GM04504 (cell line): ENCODE measurements around the gene TTBK2.
A peak's percentile ranks its signal among the peaks of the same experiment; 100 is the strongest.
"Not testable (repeated sequence)": the region's sequence is repeated elsewhere in the genome, so short reads cannot be mapped to it uniquely, and the experiment has no call there.

Source experiments
- DNase-seq: peaks from one replicate; pipeline ENCODE4 v3.0.0-alpha.2; 2012; ENCODE audit warnings: low read depth

Gene TTBK2

GRCh38 chr15:42908538-42908937 lies 12.0 kb downstream of the TTBK2 start:
- DNase-seq, result no peak

GRCh38 chr15:42903388-42904324 lies 16.9 kb downstream of the TTBK2 start:
- no peak for DNase-seq

DNA sequence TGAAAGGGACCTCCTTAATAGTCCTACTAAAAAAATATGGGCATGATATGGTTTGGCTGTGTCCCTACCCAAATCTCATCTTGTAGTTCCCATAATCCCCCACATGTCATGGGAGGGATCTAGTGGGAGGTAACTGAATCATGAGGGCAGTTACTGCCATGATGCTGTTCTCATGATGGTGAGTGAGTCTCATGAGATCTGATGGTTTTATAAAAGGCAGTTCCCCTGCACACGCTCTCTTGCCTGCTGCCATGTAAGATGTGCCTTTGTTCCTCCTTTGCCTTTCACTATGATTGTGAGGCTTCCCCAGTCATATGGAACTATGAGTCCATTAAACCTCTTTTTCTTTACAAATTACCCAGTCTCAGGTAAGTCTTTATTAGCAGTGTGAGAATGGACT lies 26.7 kb downstream of the TTBK2 start:
- not testable (repeated sequence) for DNase-seq

GRCh38 chr15:42891569-42891968 lies 29.0 kb downstream of the TTBK2 start:
- no peak for DNase-seq

- DNase-seq, result no peak
Measured at GRCh38 chr15:42890161-42890913, 30.2 kb downstream of the TTBK2 start.

DNA sequence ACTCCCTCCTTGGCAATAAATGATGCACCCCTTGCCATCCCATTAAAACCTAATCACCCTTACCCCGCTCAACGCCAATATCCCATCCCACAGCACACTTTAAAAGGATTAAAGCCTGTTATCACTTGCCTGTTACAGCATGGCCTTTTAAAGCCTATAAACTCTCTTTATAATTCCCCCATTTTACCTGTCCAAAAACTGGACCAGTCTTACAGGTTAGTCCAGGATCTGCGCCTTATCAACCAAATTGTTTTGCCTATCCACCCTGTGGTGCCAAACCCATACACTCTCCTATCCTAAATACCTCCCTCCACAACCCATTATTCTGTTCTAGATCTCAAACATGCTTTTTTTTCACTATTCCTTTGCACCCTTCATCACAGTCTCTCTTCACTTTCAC lies 33.2 kb downstream of the TTBK2 start:
- not testable (repeated sequence) for DNase-seq

- DNase-seq, result no peak
Measured at GRCh38 chr15:42880121-42880520, 40.5 kb downstream of the TTBK2 start.

- no peak for DNase-seq
Measured at GRCh38 chr15:42879443-42879842, 41.1 kb downstream of the TTBK2 start.

DNA sequence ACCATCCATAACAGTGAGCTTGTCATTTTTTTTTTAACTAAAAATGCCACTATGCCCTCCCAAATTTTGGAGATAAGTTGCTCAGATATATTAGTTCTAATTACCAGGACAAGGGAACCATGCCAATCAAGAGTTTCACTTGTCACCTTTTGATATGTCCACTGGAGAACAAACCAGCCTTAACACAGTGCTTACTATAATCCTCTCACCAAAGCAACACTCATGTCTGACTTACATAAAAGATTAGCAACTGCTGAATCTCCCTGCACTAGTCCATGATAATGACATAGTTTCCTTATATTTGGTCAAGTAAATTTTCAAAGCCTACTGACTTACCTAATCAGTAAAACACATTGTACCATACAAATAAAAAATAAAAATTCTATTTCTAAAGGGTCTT lies 44.4 kb downstream of the TTBK2 start:
- DNase-seq, result no peak

DNA sequence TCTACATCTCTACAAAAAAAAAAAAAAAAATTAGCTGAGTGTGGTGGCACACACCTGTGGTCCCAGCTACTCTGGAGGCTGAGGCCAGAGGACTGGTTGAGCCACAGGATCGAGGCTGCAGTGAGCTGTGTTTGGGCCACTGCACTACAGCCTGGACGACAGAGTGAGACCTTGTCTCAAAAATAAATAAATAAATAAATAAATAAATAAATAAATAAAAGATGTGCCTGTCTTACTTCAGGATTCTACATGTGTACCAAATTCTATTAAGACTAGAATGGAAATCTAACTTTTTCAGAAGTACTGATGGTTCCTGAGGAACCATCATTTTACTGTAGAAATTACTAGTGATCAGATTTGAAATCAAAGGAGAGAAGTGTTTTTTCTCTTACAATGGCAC lies 51.9 kb downstream of the TTBK2 start:
- DNase-seq, result no peak

DNA sequence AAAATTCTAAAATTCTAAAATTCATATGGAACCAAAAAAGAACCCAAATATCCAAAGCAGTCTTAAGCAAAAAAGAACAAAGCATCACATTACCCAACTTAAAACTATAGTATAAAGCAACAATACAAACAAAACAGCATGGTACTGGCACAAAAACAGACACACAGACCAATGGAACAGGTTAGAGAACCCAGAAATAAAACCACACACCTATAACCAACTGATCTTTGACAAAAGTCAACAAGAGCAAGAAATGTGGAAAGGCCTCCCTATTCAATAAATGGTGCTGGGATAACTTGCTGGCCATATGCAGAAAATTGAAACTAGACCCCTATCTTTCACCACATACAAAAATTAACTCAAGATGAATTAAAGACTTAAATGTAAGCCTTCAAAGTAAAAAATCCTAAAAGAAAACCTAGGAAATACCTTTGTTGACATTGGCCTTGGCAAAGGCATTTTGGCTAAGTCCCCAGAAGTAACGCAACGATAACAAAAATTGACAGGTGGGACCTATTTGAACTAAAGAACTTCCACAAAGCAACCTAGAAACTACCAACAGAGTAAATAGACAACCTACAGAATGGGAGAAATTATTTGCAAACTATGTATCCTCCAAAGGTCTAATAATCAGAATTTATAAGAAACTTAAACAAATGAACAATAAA lies 56.9 kb downstream of the TTBK2 start:
- DNase-seq, result no peak

DNA sequence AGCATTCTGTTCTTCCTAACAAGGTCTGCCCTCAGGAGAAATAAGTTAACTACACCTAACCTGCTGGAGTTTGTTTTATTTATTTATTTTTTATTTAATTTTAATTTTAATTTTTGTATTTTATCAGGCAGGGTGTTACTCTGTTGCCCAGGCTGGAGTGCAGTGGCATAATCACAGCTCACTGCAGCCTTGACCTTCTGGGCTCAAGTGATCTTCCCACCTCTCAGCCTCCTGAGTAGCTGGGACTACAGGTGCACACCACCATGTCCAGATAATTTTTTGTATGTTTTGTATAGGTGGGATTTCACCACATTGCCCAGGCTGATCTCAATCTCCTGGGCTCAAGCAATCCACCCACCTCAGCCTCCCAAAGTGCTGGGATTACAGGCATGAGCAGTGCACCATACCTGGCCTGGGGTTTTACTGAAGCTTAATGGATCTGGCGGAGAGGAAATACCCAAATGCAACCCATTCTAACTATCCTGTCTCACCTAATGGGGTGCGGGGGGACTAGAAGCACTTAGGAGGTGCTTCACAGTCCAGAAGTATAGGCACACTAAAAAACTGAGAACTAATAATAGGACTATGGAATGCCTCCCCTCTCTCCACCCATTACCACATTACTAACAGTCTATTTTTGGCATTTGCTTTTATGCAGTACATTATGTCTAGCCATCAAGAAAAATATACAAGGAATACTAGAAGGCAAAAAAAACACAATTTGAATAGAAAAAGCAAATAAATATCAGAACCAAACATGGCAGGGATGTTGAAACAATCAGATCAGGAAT lies 61.4 kb downstream of the TTBK2 start:
- DNase-seq, result no peak

- DNase-seq, result no peak
Measured at GRCh38 chr15:42858540-42858939, 62.0 kb downstream of the TTBK2 start.

- DNase-seq, result no peak
Measured at GRCh38 chr15:42854576-42854975, 66.0 kb downstream of the TTBK2 start.

DNA sequence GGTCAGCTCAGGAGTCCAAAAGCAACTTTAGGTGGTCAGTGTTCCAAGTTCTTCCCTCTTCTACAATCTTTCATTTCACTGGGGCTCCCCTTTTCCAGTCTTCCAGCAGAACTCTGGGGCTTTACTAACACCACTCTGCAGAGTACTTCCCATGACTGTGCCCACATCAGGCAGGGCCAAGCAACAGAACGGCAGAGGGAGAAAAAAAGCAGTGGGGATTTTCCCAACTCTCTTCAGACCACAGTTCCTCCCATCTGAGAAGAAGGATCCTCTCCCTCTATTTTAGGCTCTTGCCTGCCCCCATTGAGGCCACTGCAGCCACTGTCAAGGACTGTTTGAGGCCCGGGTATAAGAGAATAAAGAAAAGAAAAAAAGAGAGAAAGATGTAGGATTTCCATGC lies 70.7 kb downstream of the TTBK2 start:
- no peak for DNase-seq

- DNase-seq, result no peak
Measured at GRCh38 chr15:42848846-42849245, 71.7 kb downstream of the TTBK2 start.

DNA sequence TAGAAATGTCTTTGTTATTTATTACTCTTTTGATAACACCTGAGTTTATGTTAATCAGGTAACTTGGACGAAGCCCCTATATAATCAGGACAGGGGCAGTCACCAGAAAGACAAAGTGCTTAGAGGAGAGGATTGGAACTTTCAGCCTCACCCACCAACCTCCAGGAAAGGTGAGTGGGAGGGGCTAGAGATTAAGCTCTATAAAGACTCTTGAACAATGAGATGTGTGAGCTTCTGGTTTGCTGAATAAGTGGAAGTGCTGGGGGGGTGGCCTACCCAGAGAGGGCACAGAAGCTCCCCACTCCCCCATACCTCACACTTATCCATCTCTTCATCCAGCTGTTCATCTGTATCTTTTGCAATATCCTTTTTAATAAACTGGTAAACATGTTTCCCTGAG lies 73.9 kb downstream of the TTBK2 start:
- DNase-seq, result no peak

DNA sequence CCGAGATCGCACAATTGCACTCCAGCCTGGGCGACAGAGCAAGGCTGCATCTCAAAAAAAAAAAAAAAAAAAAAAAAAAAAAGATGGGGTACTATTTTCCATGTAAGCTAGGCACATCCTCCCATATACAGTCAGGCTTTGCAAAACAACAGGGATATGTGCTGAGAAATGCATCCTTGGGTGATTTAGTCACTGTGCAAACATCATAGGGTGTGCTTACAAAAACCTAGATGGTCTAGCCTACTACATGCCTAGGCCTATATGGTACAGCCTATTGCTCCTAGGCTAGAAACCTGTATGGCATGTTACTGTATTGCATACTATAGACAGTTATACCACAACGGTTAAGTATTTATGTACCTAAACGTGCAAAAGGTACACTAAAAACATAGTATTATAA lies 75.0 kb downstream of the TTBK2 start:
- DNase-seq, result no peak

- no peak for DNase-seq
Measured at GRCh38 chr15:42843699-42844098, 76.9 kb downstream of the TTBK2 start.

DNA sequence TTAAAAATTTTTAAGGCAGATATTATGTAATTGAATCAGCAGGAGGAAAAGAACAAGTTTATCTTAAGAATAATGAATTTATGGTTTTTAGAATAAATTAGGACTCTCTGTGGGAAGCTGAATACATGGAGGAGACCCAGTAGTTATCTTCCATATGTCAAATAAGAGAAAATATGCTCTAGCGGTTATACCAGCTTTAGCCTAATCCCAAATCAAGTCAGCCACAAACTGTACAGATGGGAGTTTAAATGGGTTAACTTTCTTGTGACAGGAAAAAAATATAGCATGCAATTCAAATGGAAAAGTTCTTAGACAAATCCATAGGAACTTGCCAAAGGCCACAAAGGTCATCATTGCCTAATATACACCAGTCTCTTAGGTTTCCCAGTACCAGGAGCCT lies 84.3 kb downstream of the TTBK2 start:
- DNase-seq, result no peak

- peak; percentile 42 for DNase-seq
Measured at GRCh38 chr15:42832576-42832975, 88.0 kb downstream of the TTBK2 start.
